Activated gamma-delta T cell treated with Interleukin-2 at 50 U/mL for 16 hours (primary cell): ENCODE results near the gene TOM1L2.

Experiments used
- DNase-seq: peaks from one replicate; pipeline ENCODE4 v3.0.0-alpha.2; 2020

Gene TOM1L2

GRCh38 chr17:17830740-17831207 is 141.4 kb downstream of the TOM1L2 start:
- no peak for DNase-seq

- no peak for DNase-seq
These were observed 142.0 kb downstream of the TOM1L2 start for GRCh38 chr17:17830269-17830567.

- no peak for DNase-seq
These were observed 144.2 kb downstream of the TOM1L2 start for GRCh38 chr17:17827826-17828621.

GRCh38 chr17:17826942-17827785 is 145.0 kb downstream of the TOM1L2 start:
- no peak for DNase-seq

- DNase-seq: no peak
These were observed 145.9 kb downstream of the TOM1L2 start for GRCh38 chr17:17826342-17826713.

- no peak for DNase-seq
These were observed 147.2 kb downstream of the TOM1L2 start for GRCh38 chr17:17824783-17825614.

GRCh38 chr17:17824119-17824782 is 147.9 kb downstream of the TOM1L2 start:
- DNase-seq: no peak

- peak; percentile 72 for DNase-seq
These were observed 148.6 kb downstream of the TOM1L2 start for GRCh38 chr17:17823433-17824118.

- DNase-seq: no peak
These were observed 149.6 kb downstream of the TOM1L2 start for GRCh38 chr17:17822616-17823015.

- no peak for DNase-seq
These were observed 150.0 kb downstream of the TOM1L2 start for GRCh38 chr17:17822189-17822588.

- DNase-seq: no peak
These were observed 151.6 kb downstream of the TOM1L2 start for GRCh38 chr17:17820463-17821158.

GRCh38 chr17:17820046-17820445 is 152.2 kb downstream of the TOM1L2 start:
- no peak for DNase-seq

- peak; percentile 39 for DNase-seq
These were observed 152.6 kb downstream of the TOM1L2 start for GRCh38 chr17:17819561-17819995.

- no peak for DNase-seq
These were observed 153.1 kb downstream of the TOM1L2 start for GRCh38 chr17:17819111-17819510.

GRCh38 chr17:17818088-17818526 is 154.1 kb downstream of the TOM1L2 start:
- no peak for DNase-seq

- no peak for DNase-seq
These were observed 154.7 kb downstream of the TOM1L2 start for GRCh38 chr17:17817552-17817947.

- no peak for DNase-seq
These were observed 155.2 kb downstream of the TOM1L2 start for GRCh38 chr17:17816831-17817551.

GRCh38 chr17:17816240-17816814 is 155.9 kb downstream of the TOM1L2 start:
- no peak for DNase-seq

GRCh38 chr17:17815436-17816200 is 156.6 kb downstream of the TOM1L2 start:
- no peak for DNase-seq

GRCh38 chr17:17815062-17815406 is 157.2 kb downstream of the TOM1L2 start:
- DNase-seq: no peak
